Ascending aorta (tissue), 2 donors: ENCODE results near the gene ERRFI1. TPM values are rescaled to one million over a fixed set of nuclear protein-coding genes. Genes with fewer than 3 reads are reported as not detected.

Experiments
- DNase-seq, 2 donors: peaks; one replicate each; pipeline ENCODE4 v3.0.0-alpha.2; 2019; ENCODE audit warnings: low spot score in 2 of 2
- H3K27ac ChIP-seq, 2 donors: fragments of 200-600 bp; sonication (generic); one replicate each; pipeline ENCODE4 v1.5.1; 2016 to 2017; ENCODE audit warnings: mild to moderate bottlenecking in 1 of 2
- H3K27me3 ChIP-seq: fragments of 200-600 bp; sonication (generic); one replicate; pipeline ENCODE4 v1.5.1; 2017
- H3K36me3 ChIP-seq, 2 donors: fragments of 200-600 bp; sonication (generic); one replicate each; pipeline ENCODE4 v1.5.1; 2016
- H3K4me1 ChIP-seq, 2 donors: fragments of 200-600 bp; sonication (generic); one replicate each; pipeline ENCODE4 v1.5.1; 2016 to 2017; ENCODE audit warnings: mild to moderate bottlenecking in 1 of 2
- H3K4me3 ChIP-seq, 2 donors: fragments of 200-600 bp; sonication (generic); one replicate each; pipeline ENCODE4 v1.5.1; 2016 to 2017; ENCODE audit warnings: mild to moderate bottlenecking in 1 of 2
- H3K9me3 ChIP-seq, 2 donors: fragments of 200-600 bp; sonication (generic); one replicate each; pipeline ENCODE4 v1.5.1; 2016
- CTCF ChIP-seq, 3 experiments: fragments of 200-600 bp in 2 of 3; fragments of 450-650 bp in 1 of 3; sonication (generic) in 2 of 3; IDR thresholded peaks; one replicate each; pipeline ENCODE4 v1.5.1; 2016 to 2019; ENCODE audit warnings: antibody characterized with exemption in 3 of 3, mild to moderate bottlenecking in 1 of 3, moderate library complexity in 1 of 3
- intact Hi-C: fragments of 100-400 bp; cut with DNase I; formaldehyde crosslinking; loops from one replicate; pipeline ENCODE4 v1.15.1; 2023
- total RNA-seq: library from RNA; depleted of rRNA; stranded (reverse); fragments of >200 nt; gene quantifications from one replicate; pipeline ENCODE4 v1.1.0, GENCODE V29; 2016

ERRFI1 gene
- total RNA-seq, 1 donor from 2014 or later: 59.7 TPM

DNA sequence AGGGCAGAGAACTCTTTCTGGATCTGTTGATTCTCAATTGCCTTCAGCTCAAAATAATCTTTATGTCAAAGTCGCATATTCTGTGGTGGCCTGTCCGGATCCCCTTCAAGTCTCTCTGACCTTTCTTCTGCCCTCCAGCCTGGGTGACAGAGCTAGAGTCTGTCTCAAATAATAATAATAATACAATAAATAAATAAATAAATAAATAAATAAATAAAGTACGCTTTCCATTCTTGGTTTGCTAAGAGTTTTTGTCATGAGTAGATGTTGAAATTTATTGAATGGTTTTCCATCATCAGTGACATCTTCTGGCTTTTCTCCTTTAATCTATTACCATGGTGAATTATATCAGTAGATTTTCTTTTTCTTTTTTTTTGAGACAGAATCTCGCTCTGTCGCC, 30.7 kb downstream of the ERRFI1 start:
- Histone ChIP-seq H3K4me3 (no peak overlapping the region), H3K9me3 (no peaks in the 10 kb centered on the region), H3K4me1 (no peaks in the 10 kb centered on the region), H3K36me3 (no peaks in the 10 kb centered on the region), H3K27me3 (no peaks in the 10 kb centered on the region), H3K27ac (no peak overlapping the region)
- intact Hi-C loops: no loop called here
- no peak for TF ChIP-seq CTCF (IDR thresholded peaks at IDR 0.05)
- no peak for DNase-seq

- intact Hi-C loops: no loop called here
- no peaks in the 10 kb centered on the region for H3K36me3 ChIP-seq
- TF ChIP-seq CTCF (IDR thresholded peaks at IDR 0.05): no peak
- no peak for DNase-seq
- H3K4me3 ChIP-seq: no peak overlapping the region
- H3K9me3 ChIP-seq: no peaks in the 10 kb centered on the region
- no peaks in the 10 kb centered on the region for H3K27me3 ChIP-seq
- no peaks in the 10 kb centered on the region for H3K4me1 ChIP-seq
- no peak overlapping the region for H3K27ac ChIP-seq
Observed at GRCh38 chr1:7994827-7995226, 31.3 kb downstream of the ERRFI1 start.

DNA sequence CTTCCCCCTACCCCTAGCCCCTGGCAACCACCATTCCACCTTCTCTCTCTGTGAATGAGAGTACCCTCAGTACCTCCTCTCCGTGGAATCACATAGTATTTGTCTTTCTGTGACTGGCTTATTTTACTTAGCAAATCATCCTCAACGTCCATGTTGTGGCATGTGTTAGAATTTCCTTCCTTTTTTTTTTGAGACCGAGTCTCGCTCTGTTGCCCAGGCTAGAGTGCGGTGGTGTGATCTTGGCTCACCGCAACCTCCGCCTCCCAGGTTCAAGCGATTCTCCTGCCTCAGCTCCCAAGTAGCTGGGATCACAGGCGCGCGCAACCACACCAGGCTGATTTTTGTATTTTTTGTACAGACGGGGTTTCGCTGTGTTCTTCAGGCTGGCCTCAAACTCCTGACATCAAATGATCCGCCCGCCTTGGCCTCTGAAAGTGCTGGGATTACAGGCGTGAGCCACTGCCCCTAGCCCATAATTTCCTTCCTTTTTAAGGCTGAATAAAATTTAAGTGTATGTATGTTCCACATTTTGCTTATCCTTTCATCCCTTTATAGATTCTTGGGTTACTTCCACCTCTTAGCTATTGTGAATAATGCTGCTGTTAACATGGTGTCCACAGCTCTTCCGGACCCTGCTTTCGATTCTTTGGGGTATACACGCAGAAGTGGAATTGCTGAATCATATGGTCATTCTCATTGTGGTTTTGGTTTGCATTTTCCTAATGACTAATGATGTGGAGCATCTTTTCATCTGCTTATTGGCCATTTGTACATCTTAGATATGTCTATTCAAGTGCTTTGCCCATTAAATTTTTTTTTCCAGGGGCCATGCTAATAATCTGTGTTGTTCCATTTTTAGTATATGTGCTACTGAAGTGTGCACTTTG, 32.3 kb downstream of the ERRFI1 start:
- Histone ChIP-seq H3K27me3 (no peaks in the 10 kb centered on the region), H3K9me3 (no peaks in the 10 kb centered on the region), H3K27ac (no peak overlapping the region), H3K4me1 (no peaks in the 10 kb centered on the region), H3K4me3 (no peak overlapping the region), H3K36me3 (no peaks in the 10 kb centered on the region)
- DNase-seq: no peak
- no peak for TF ChIP-seq CTCF (IDR thresholded peaks at IDR 0.05)
- intact Hi-C loops: no loop called here

- H3K27me3 ChIP-seq: no peaks in the 10 kb centered on the region
- H3K27ac ChIP-seq: no peak overlapping the region
- H3K4me3 ChIP-seq: no peak overlapping the region
- no peak for DNase-seq
- no peak for TF ChIP-seq CTCF (IDR thresholded peaks at IDR 0.05)
- H3K9me3 ChIP-seq: no peaks in the 10 kb centered on the region
- H3K4me1 ChIP-seq: no peaks in the 10 kb centered on the region
- peaks cover 0 to 3% of the 10 kb centered on the region in 2 donors for H3K36me3 ChIP-seq
- intact Hi-C loops: no loop called here
Observed at GRCh38 chr1:7992885-7993284, 33.2 kb downstream of the ERRFI1 start.

- DNase-seq: no peak
- Histone ChIP-seq H3K27me3 (no peaks in the 10 kb centered on the region), H3K27ac (no peak overlapping the region), H3K4me3 (no peak overlapping the region), H3K9me3 (no peaks in the 10 kb centered on the region), H3K4me1 (no peaks in the 10 kb centered on the region), H3K36me3 (peaks cover under 1 to 8% of the 10 kb centered on the region in 2 donors)
- intact Hi-C loops: no loop called here
- no peak for TF ChIP-seq CTCF (IDR thresholded peaks at IDR 0.05)
Observed at GRCh38 chr1:7991504-7992440, 34.3 kb downstream of the ERRFI1 start.
